GM19238 (cell line): Measurements from ENCODE around the gene EMC10.
"Not testable (repeated sequence)": the region's sequence is repeated elsewhere in the genome, so short reads cannot be mapped to it uniquely, and the experiment has no call there.

ENCODE experiments used
- DNase-seq: peaks from one replicate; pipeline ENCODE4 v3.0.0; 2011; ENCODE audit warnings: low spot score; ENCODE audit not compliant: insufficient read length

Gene EMC10

GRCh38 chr19:50476224-50476906 lies at the start of gene EMC10, which contains the start of gene GARIN5A:
EMC10 (plus strand) TSS chr19:50476507; CDS start chr19:50476545, 38 bp downstream.
GARIN5A (minus strand) TSS chr19:50476848; CDS start chr19:50476388, 460 bp downstream.
- DNase-seq = peak; percentile 100

- DNase-seq = no peak
Measured at GRCh38 chr19:50427318-50427925, 48.9 kb upstream of the EMC10 start.

GRCh38 chr19:50427997-50428425 lies 48.3 kb upstream of the EMC10 start:
- no peak for DNase-seq

GRCh38 chr19:50428772-50429463 lies 47.4 kb upstream of the EMC10 start:
- DNase-seq = no peak

- no peak for DNase-seq
Measured at GRCh38 chr19:50430888-50431342, 45.4 kb upstream of the EMC10 start.

GRCh38 chr19:50431343-50432220 lies 44.7 kb upstream of the EMC10 start:
- DNase-seq = peak; percentile 85

GRCh38 chr19:50432221-50433028 lies 43.9 kb upstream of the EMC10 start, which contains the start of gene MYBPC2:
MYBPC2 (plus strand) TSS chr19:50432892; CDS start chr19:50432954, 62 bp downstream.
- no peak for DNase-seq

- no peak for DNase-seq
Measured at GRCh38 chr19:50433201-50434180, 42.8 kb upstream of the EMC10 start.

- no peak for DNase-seq
Measured at GRCh38 chr19:50434525-50434924, 41.8 kb upstream of the EMC10 start.

GRCh38 chr19:50435221-50435620 lies 41.1 kb upstream of the EMC10 start:
- no peak for DNase-seq

- no peak for DNase-seq
Measured at GRCh38 chr19:50435627-50436026, 40.7 kb upstream of the EMC10 start.

GRCh38 chr19:50437862-50438449 lies 38.4 kb upstream of the EMC10 start:
- no peak for DNase-seq

GRCh38 chr19:50439130-50439529 lies 37.2 kb upstream of the EMC10 start:
- DNase-seq = not testable (repeated sequence)

GRCh38 chr19:50444059-50444458 lies 32.2 kb upstream of the EMC10 start:
- DNase-seq = no peak

- DNase-seq = no peak
Measured at GRCh38 chr19:50447053-50447452, 29.3 kb upstream of the EMC10 start.

GRCh38 chr19:50447750-50448149 lies 28.6 kb upstream of the EMC10 start:
- no peak for DNase-seq

GRCh38 chr19:50449236-50449899 lies 26.9 kb upstream of the EMC10 start:
- DNase-seq = no peak
